Esophagus (tissue), 2 donors: Measurements from ENCODE around the gene MACIR. TPM values are rescaled to one million over a fixed set of nuclear protein-coding genes. Genes with fewer than 3 reads are reported as not detected.

Source experiments
- H3K27ac ChIP-seq, 2 donors: one replicate each; pipeline ENCODE4 v1.5.1; 2013; ENCODE audit warnings: low read depth in 2 of 2, mild to moderate bottlenecking in 2 of 2, inconsistent platforms in 1 of 2, low read length in 1 of 2, moderate library complexity in 1 of 2
- H3K27me3 ChIP-seq, 2 donors: one replicate each; pipeline ENCODE4 v1.6.1; 2013; ENCODE audit warnings: low read length in 2 of 2, control low read depth in 1 of 2, mild to moderate bottlenecking in 1 of 2; ENCODE audit not compliant: insufficient read depth in 2 of 2, control insufficient read depth in 1 of 2
- H3K36me3 ChIP-seq, 2 donors: one replicate each; pipeline ENCODE4 v1.6.1; 2013; ENCODE audit warnings: low read length in 1 of 2; ENCODE audit not compliant: control insufficient read depth in 2 of 2, insufficient read depth in 2 of 2
- H3K4me1 ChIP-seq, 2 donors: one replicate each; pipeline ENCODE4 v1.6.1; 2013; ENCODE audit warnings: low read length in 1 of 2; ENCODE audit not compliant: control insufficient read depth in 2 of 2, insufficient read depth in 2 of 2
- H3K4me3 ChIP-seq, 2 donors: one replicate each; pipeline ENCODE4 v1.5.1; 2013; ENCODE audit warnings: low read length in 2 of 2, mild to moderate bottlenecking in 2 of 2, low read depth in 1 of 2, moderate library complexity in 1 of 2
- H3K9me3 ChIP-seq, 2 donors: one replicate each; pipeline ENCODE4 v1.6.1; 2013; ENCODE audit warnings: mild to moderate bottlenecking in 2 of 2, low read depth in 1 of 2, low read length in 1 of 2, moderate library complexity in 1 of 2; ENCODE audit not compliant: control insufficient read depth in 2 of 2, insufficient read depth in 1 of 2
- WGBS, 2 donors: extraction: QIAGEN DNeasy Blood & Tissue Kit; methylation state at CpG; one replicate each; pipeline ENCODE4 v1.1.7; 2013; 5-methylcytosine and 5-hydroxymethylcytosine counted together
- polyA plus RNA-seq, 2 donors: library from polyadenylated mRNA; stranded (reverse); fragments of 200-250 nt; gene quantifications; one replicate each; pipeline ENCODE4 v1.2.3, GENCODE V29; 2013
- donor health status: healthy with polysubstance abuse.
- donor health status: Bipolar disorder and iron deficiency.

The MACIR gene
- polyA plus RNA-seq, 2 donors = 3.0 to 3.8 TPM

- H3K4me1 ChIP-seq = peaks cover 0 to 3% of the 10 kb centered on the region in 2 donors
- H3K27ac ChIP-seq = no peak overlapping the region
- no peaks in the 10 kb centered on the region for H3K36me3 ChIP-seq
- H3K4me3 ChIP-seq = no peak overlapping the region
- 45 to 46% methylated on average over 3 of the region's 3 CpGs for WGBS, 2 donors
- no peaks in the 10 kb centered on the region for H3K9me3 ChIP-seq
- H3K27me3 ChIP-seq = no peaks in the 10 kb centered on the region
These were observed 2.4 kb downstream of the MACIR start for GRCh38 chr5:103260951-103261350.

GRCh38 chr5:103262422-103262871, 3.9 kb downstream of the MACIR start:
- H3K27me3 ChIP-seq = no peaks in the 10 kb centered on the region
- H3K36me3 ChIP-seq = no peaks in the 10 kb centered on the region
- WGBS, 2 donors = 67 to 80% methylated on average over 1 of the region's 1 CpG
- no peaks in the 10 kb centered on the region for H3K9me3 ChIP-seq
- H3K4me1 ChIP-seq = peaks cover 0 to 3% of the 10 kb centered on the region in 2 donors
- H3K27ac ChIP-seq = no peak overlapping the region
- H3K4me3 ChIP-seq = no peak overlapping the region

- Histone ChIP-seq H3K4me3 (no peak overlapping the region), H3K9me3 (no peaks in the 10 kb centered on the region), H3K27me3 (no peaks in the 10 kb centered on the region), H3K27ac (no peak overlapping the region), H3K4me1 (peaks cover 0 to 3% of the 10 kb centered on the region in 2 donors), H3K36me3 (no peaks in the 10 kb centered on the region)
- WGBS, 2 donors = 53 to 68% methylated on average over 2 of the region's 2 CpGs
These were observed 4.5 kb downstream of the MACIR start for GRCh38 chr5:103263054-103263453.

GRCh38 chr5:103264508-103264907, 5.9 kb downstream of the MACIR start:
- Histone ChIP-seq H3K27me3 (no peaks in the 10 kb centered on the region), H3K36me3 (peaks cover 0 to 3% of the 10 kb centered on the region in 2 donors), H3K9me3 (no peaks in the 10 kb centered on the region), H3K27ac (no peak overlapping the region), H3K4me3 (no peak overlapping the region), H3K4me1 (peaks cover 0 to 3% of the 10 kb centered on the region in 2 donors)

- no peaks in the 10 kb centered on the region for H3K9me3 ChIP-seq
- H3K36me3 ChIP-seq = peaks cover 0 to 3% of the 10 kb centered on the region in 2 donors
- no peak overlapping the region for H3K4me3 ChIP-seq
- no peaks in the 10 kb centered on the region for H3K27me3 ChIP-seq
- H3K27ac ChIP-seq = no peak overlapping the region
- H3K4me1 ChIP-seq = no peaks in the 10 kb centered on the region
These were observed 12.0 kb downstream of the MACIR start for GRCh38 chr5:103270581-103270980.

- Histone ChIP-seq H3K36me3 (peaks cover 3 to 6% of the 10 kb centered on the region in 2 donors), H3K4me1 (no peaks in the 10 kb centered on the region), H3K9me3 (no peaks in the 10 kb centered on the region), H3K27ac (no peak overlapping the region), H3K4me3 (no peak overlapping the region), H3K27me3 (no peaks in the 10 kb centered on the region)
- 35 to 43% methylated on average over 2 of the region's 2 CpGs for WGBS, 2 donors
These were observed 13.2 kb downstream of the MACIR start for GRCh38 chr5:103271570-103272289.

- H3K27me3 ChIP-seq = no peaks in the 10 kb centered on the region
- H3K4me1 ChIP-seq = no peaks in the 10 kb centered on the region
- peaks cover 3 to 6% of the 10 kb centered on the region in 2 donors for H3K36me3 ChIP-seq
- 85 to 89% methylated on average over 2 of the region's 2 CpGs for WGBS, 2 donors
- H3K4me3 ChIP-seq = no peak overlapping the region
- no peak overlapping the region for H3K27ac ChIP-seq
- H3K9me3 ChIP-seq = no peaks in the 10 kb centered on the region
These were observed 13.8 kb downstream of the MACIR start for GRCh38 chr5:103272377-103272776.

- no peak overlapping the region for H3K4me3 ChIP-seq
- WGBS, 2 donors = 92 to 96% methylated on average over 3 of the region's 3 CpGs
These were observed 15.4 kb downstream of the MACIR start for GRCh38 chr5:103273952-103274351.

GRCh38 chr5:103275851-103276250, 17.3 kb downstream of the MACIR start:
- peaks cover 0 to 8% of the 10 kb centered on the region in 2 donors for H3K36me3 ChIP-seq
- no peak overlapping the region for H3K27ac ChIP-seq
- no peaks in the 10 kb centered on the region for H3K9me3 ChIP-seq
- no peak overlapping the region for H3K4me3 ChIP-seq
- H3K4me1 ChIP-seq = no peaks in the 10 kb centered on the region
- H3K27me3 ChIP-seq = no peaks in the 10 kb centered on the region
- WGBS, 2 donors = 97 to 98% methylated on average over 12 of the region's 12 CpGs

More at GRCh38 chr5:103273952-103274351, 15.4 kb downstream of the MACIR start:
- no peaks in the 10 kb centered on the region for H3K9me3 ChIP-seq
- no peaks in the 10 kb centered on the region for H3K27me3 ChIP-seq
- peaks cover under 1 to 6% of the 10 kb centered on the region in 2 donors for H3K36me3 ChIP-seq
- H3K4me1 ChIP-seq = no peaks in the 10 kb centered on the region
- no peak overlapping the region for H3K27ac ChIP-seq

- H3K27me3 ChIP-seq = no peaks in the 10 kb centered on the region
- no peaks in the 10 kb centered on the region for H3K4me1 ChIP-seq
- WGBS, 2 donors = 94 to 96% methylated on average over 3 of the region's 3 CpGs
- no peak overlapping the region for H3K27ac ChIP-seq
- no peak overlapping the region for H3K4me3 ChIP-seq
- no peaks in the 10 kb centered on the region for H3K9me3 ChIP-seq
- peaks cover 0 to 6% of the 10 kb centered on the region in 2 donors for H3K36me3 ChIP-seq
These were observed 22.4 kb downstream of the MACIR start for GRCh38 chr5:103280967-103281366.
